Hepatocyte (in vitro differentiated cells): Measurements from ENCODE around the gene TMEM107. TPM values are rescaled to one million over a fixed set of nuclear protein-coding genes. Genes with fewer than 3 reads are reported as not detected.

Experiments used
- DNase-seq: peaks from one replicate; pipeline ENCODE4 v3.0.0-alpha.2; 2016; ENCODE audit warnings: low spot score
- H2AFZ ChIP-seq: fragments of 200-600 bp; sonication (generic); 2 replicates; pipeline ENCODE4 v1.6.0; 2016; ENCODE audit warnings: antibody characterized with exemption, mild to moderate bottlenecking
- H3K27ac ChIP-seq: fragments of 200-600 bp; sonication (generic); 2 replicates; pipeline ENCODE4 v1.5.1; 2016; ENCODE audit warnings: mild to moderate bottlenecking
- H3K27me3 ChIP-seq: fragments of 200-600 bp; sonication (generic); 2 replicates; pipeline ENCODE4 v1.6.1; 2016
- H3K36me3 ChIP-seq: fragments of 200-600 bp; sonication (generic); replicated peaks from 2 replicates; pipeline ENCODE4 v1.5.1; 2016; ENCODE audit warnings: low read depth; ENCODE audit not compliant: insufficient read depth
- H3K4me1 ChIP-seq: fragments of 200-600 bp; sonication (generic); 2 replicates; pipeline ENCODE4 v1.5.1; 2016; ENCODE audit warnings: mild to moderate bottlenecking, moderate library complexity; ENCODE audit not compliant: insufficient read depth
- H3K4me2 ChIP-seq: fragments of 200-600 bp; sonication (generic); 2 replicates; pipeline ENCODE4 v1.6.0; 2016
- H3K4me3 ChIP-seq: fragments of 200-600 bp; sonication (generic); 2 replicates; pipeline ENCODE4 v1.5.1; 2016; ENCODE audit warnings: mild to moderate bottlenecking
- H3K79me2 ChIP-seq: fragments of 200-600 bp; sonication (generic); 2 replicates; pipeline ENCODE4 v1.6.0; 2017; ENCODE audit warnings: mild to moderate bottlenecking
- H3K9me2 ChIP-seq: fragments of 200-600 bp; sonication (generic); replicated peaks from 2 replicates; pipeline ENCODE4 v1.6.0; 2017; ENCODE audit warnings: mild to moderate bottlenecking; ENCODE audit not compliant: insufficient read depth
- H3K9me3 ChIP-seq: fragments of 200-600 bp; sonication (generic); 2 replicates; pipeline ENCODE4 v1.5.1; 2016; ENCODE audit warnings: low read depth, mild to moderate bottlenecking
- H4K20me1 ChIP-seq: fragments of 200-600 bp; sonication (generic); 2 replicates; pipeline ENCODE4 v1.6.0; 2016; ENCODE audit warnings: mild to moderate bottlenecking; ENCODE audit not compliant: insufficient read depth, poor library complexity, severe bottlenecking
- EZH2 ChIP-seq: fragments of 200-600 bp; sonication (generic); IDR thresholded peaks from 2 replicates; pipeline ENCODE4 v1.6.1; 2016; ENCODE audit warnings: antibody characterized with exemption, mild to moderate bottlenecking, borderline replicate concordance
- EZH2phosphoT487 ChIP-seq: fragments of 200-600 bp; sonication (generic); IDR thresholded peaks from one replicate; pipeline ENCODE4 v1.6.1; 2018; ENCODE audit warnings: antibody characterized with exemption, mild to moderate bottlenecking, low read depth, moderate library complexity; ENCODE audit not compliant: unreplicated experiment, severe bottlenecking
- WGBS: methylation state at CpG from one replicate; pipeline ENCODE4 v1.1.6; 2016; ENCODE audit warnings: low lambda C conversion rate; ENCODE audit errors: missing lambda C conversion rate; 5-methylcytosine and 5-hydroxymethylcytosine counted together
- polyA plus RNA-seq: library from polyadenylated mRNA; unstranded; fragments of >200 nt; fragmentation: Nextera tagmentation; extraction: Ambion mirVana; gene quantifications from 2 replicates; pipeline ENCODE4 v1.2.1, GENCODE V29; 2016
- total RNA-seq: library from RNA; depleted of rRNA; stranded (reverse); fragments of >200 nt; gene quantifications from 2 replicates; pipeline ENCODE4 v1.2.3, GENCODE V29; 2014
- TF ChIP-seq, protein P1 (sequence below): fragments of 200-600 bp; sonication (generic); IDR thresholded peaks from 2 replicates; pipeline ENCODE4 v1.5.1; 2016; ENCODE audit warnings: antibody characterized with exemption, mild to moderate bottlenecking; ENCODE audit not compliant: poor library complexity

The TMEM107 gene
- total and polyA plus RNA-seq, 2 experiments from 2014 or later: 12.8 to 21.1 TPM

DNA sequence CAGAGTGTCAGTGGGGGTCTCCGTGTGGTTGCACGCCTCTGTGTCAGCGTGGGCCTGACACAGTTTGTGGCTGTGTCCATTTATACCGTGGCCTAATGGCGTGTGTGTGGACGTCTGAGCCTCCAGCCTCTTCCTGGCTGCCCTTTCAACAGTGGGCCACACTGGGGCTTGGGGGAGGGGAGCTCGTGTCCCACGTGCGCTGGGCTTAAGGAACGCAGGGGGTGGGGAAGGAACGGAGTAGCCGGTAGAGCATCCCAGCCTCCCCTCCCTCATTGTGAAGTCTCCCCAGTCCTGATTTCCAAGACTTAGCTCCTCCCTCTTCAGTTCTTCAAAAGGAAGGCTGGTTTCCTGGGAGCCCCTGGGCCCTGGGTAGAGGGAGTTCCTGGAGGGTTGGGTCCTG is 42.8 kb downstream of the TMEM107 start:
- H4K20me1 ChIP-seq: no peaks in the 10 kb centered on the region
- H3K79me2 ChIP-seq: no peaks in the 10 kb centered on the region
- no peaks in the 10 kb centered on the region for H3K9me3 ChIP-seq
- H3K4me3 ChIP-seq: no peak overlapping the region
- peaks cover 3% of the 10 kb centered on the region for H3K4me1 ChIP-seq
- no peaks in the 10 kb centered on the region for H3K36me3 ChIP-seq
- 61% methylated on average over 12 of the region's 12 CpGs for WGBS
- no peak for DNase-seq
- H3K27me3 ChIP-seq: no peaks in the 10 kb centered on the region
- no peak overlapping the region for H3K27ac ChIP-seq
- H2AFZ ChIP-seq: no peak overlapping the region
- TF ChIP-seq EZH2 (no peak), EZH2phosphoT487 (no peak)
- TF ChIP-seq, protein P1, sequence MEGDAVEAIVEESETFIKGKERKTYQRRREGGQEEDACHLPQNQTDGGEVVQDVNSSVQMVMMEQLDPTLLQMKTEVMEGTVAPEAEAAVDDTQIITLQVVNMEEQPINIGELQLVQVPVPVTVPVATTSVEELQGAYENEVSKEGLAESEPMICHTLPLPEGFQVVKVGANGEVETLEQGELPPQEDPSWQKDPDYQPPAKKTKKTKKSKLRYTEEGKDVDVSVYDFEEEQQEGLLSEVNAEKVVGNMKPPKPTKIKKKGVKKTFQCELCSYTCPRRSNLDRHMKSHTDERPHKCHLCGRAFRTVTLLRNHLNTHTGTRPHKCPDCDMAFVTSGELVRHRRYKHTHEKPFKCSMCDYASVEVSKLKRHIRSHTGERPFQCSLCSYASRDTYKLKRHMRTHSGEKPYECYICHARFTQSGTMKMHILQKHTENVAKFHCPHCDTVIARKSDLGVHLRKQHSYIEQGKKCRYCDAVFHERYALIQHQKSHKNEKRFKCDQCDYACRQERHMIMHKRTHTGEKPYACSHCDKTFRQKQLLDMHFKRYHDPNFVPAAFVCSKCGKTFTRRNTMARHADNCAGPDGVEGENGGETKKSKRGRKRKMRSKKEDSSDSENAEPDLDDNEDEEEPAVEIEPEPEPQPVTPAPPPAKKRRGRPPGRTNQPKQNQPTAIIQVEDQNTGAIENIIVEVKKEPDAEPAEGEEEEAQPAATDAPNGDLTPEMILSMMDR: no peak
- H3K9me2 ChIP-seq: no peaks in the 10 kb centered on the region
- H3K4me2 ChIP-seq: no peak overlapping the region

- no peak overlapping the region for H3K4me2 ChIP-seq
- no peaks in the 10 kb centered on the region for H3K9me2 ChIP-seq
- WGBS: 83% methylated on average over 3 of the region's 3 CpGs
- no peaks in the 10 kb centered on the region for H4K20me1 ChIP-seq
- H3K79me2 ChIP-seq: no peaks in the 10 kb centered on the region
- peaks cover 6% of the 10 kb centered on the region for H3K4me1 ChIP-seq
- no peak overlapping the region for H3K4me3 ChIP-seq
- no peak overlapping the region for H2AFZ ChIP-seq
- no peak overlapping the region for H3K27ac ChIP-seq
- DNase-seq: peak; percentile 4
- no peaks in the 10 kb centered on the region for H3K36me3 ChIP-seq
- H3K9me3 ChIP-seq: no peaks in the 10 kb centered on the region
- H3K27me3 ChIP-seq: no peaks in the 10 kb centered on the region
- TF ChIP-seq, protein P1: no peak
- TF ChIP-seq EZH2 (no peak), EZH2phosphoT487 (no peak)
These were observed 44.2 kb downstream of the TMEM107 start for GRCh38 chr17:8131844-8132441.

DNA sequence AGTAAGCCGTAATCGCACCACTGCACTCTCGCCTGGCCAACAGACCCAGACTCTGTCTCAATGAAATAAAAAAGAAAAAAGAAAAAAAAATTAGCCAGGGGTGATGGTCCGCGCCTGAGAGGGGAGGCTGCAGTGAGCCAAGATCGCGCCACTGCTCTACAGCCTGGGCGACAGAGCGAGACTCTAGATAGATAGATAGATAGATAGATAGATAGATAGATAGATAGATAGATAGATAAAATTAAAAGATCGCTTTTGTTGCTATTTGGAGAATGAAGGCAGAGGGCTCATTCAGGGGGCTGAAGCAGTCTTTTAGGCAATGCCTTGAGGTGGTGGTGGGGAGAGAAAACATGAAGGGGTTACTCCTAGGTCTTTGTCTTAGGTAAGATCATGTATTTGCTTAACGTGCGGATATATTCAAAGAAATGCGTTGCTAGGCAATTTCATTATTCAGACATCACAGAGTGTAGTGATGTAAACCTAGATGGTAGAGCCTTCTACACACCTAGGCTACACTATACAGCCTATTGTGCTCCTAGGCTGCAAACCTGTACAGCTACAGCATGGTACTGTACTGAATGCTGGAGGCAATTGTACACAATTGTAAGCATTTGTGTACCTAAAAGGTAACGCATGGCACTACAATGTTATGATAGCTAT is 47.9 kb downstream of the TMEM107 start:
- Histone ChIP-seq H3K4me1 (peaks cover 28% of the 10 kb centered on the region), H4K20me1 (no peaks in the 10 kb centered on the region), H3K36me3 (no peaks in the 10 kb centered on the region), H3K79me2 (no peaks in the 10 kb centered on the region), H3K4me3 (no peak overlapping the region), H3K4me2 (no peak overlapping the region), H3K27me3 (peaks cover 18% of the 10 kb centered on the region), H2AFZ (no peak overlapping the region), H3K27ac (no peak overlapping the region), H3K9me2 (no peaks in the 10 kb centered on the region), H3K9me3 (no peaks in the 10 kb centered on the region)
- WGBS: 92% methylated on average over 14 of the region's 14 CpGs
- no peak for DNase-seq
- TF ChIP-seq EZH2 (no peak), EZH2phosphoT487 (no peak)
- TF ChIP-seq, protein P1: no peak
